GM21576 (cell line): Measurements from ENCODE around the gene VWA5B1.

Source experiments
- ATAC-seq: cut with Tn5 transposase; IDR thresholded peaks from one replicate; pipeline ENCODE4 v1.9.1; 2021; ENCODE audit warnings: mild to moderate bottlenecking, moderate library complexity; ENCODE audit not compliant: unreplicated experiment

VWA5B1 gene

DNA sequence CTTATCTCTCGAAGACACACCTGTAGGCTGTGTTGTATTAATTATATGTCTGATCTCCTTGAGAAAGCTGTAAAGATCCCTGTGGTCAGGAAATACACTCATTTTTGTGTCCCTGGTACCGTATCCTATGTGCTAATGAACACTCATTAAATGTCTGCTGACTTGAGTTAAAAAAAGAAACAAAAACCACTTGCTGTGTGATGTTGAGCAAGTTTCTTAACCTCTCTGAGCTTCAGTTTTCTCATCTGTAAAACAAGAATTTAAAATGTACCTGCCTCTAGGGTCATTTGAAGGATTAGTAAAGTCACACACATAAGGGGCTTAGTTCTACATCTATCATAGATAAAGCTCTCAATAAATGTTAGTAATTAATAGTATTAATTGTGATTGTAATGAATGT, 91.3 kb downstream of the VWA5B1 start:
- ATAC-seq: no peak

DNA sequence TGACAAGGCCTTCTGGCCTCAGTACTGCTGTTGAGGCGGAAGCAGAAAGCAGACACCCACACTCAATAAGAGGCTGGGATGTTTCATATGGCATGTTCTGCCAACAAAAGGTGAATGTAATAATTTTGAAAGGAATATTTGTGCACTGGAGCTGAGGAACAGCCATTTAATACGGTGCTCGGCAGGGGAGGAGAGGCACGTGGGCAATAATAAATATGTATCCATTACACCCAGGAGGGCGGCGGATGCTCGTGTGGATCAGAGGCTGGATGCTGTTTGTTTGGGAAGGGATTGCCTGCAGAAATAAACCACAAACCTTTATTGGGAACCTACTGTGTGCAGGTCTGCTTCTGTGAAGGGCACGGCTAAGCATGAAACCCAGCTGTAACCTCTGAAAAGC, 92.0 kb downstream of the VWA5B1 start:
- ATAC-seq: no peak

DNA sequence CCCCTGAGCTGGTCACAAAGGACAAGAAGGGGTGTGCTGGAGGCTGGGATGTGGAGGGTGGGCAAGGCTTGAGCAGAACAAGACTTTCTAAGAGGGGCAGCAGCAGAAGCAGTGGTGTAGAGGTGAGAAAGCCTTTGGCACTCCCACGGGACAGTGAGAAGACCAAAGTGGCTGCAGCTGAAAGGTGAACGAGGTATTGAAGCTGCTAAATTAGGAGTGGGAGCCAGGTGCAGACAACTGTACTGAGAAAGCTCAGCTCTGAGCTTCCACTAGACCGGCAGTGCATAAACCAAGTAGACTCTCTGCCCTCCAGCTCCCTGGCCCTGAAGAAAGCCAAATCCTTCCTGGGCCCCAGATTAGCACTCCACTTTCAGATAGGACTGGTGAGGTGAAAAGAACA, 93.0 kb downstream of the VWA5B1 start:
- ATAC-seq: no peak

DNA sequence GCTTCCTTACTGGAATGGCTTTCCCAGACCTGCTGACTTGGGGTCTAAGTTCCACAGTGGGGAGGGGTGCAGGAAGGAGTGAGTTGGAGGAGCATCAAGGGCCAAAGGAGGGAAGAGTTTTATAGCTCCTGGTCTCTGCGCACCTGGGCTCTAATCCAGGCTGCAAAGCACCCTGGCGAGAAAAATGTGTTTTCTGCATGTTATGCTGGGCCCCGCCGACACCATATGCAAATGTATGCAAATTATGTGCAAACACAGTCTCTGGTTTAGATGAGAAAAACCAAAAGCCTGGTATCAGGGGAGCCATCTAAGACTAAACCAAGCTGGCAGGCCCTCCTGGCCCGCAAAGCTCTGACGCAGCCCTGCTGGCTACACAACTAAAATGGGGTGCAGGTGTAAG, 95.0 kb downstream of the VWA5B1 start:
- no peak for ATAC-seq

DNA sequence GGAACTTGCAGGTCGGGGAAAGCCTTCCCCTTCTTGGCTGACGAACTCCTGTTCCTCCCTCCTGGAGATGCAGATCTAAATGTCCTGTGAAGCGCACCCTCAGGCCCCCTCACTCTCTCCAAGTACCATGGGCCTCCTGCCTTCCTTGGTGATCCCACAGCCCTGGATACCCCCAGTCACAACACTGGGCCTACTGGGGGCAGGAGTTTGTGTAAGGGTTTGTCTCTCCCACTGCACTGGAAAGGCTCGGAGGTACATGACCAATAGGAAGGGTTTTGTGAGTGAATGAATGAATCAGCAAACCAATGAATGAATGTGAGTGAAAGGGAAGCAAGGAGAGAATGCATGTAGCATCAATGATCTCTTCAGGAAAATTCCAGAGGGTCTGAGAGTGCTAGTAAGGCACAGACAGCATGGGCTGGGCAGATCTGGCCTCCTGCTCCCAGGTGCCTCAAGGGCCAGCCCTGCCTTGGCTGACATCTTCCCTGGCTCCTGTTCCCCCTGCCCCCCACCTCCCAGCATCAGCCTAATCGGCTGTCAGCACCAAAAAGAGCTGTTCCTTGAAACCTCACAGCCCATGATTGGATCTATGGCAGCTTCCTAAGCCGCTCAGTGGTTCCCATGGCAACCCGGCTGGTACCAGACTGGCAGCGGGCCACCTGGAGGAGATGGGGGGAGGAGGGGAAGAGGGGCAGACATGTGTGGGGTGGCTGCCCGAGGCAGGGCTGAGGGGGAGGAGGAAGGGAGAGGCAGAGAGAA, 95.8 kb downstream of the VWA5B1 start:
- ATAC-seq: no peak

DNA sequence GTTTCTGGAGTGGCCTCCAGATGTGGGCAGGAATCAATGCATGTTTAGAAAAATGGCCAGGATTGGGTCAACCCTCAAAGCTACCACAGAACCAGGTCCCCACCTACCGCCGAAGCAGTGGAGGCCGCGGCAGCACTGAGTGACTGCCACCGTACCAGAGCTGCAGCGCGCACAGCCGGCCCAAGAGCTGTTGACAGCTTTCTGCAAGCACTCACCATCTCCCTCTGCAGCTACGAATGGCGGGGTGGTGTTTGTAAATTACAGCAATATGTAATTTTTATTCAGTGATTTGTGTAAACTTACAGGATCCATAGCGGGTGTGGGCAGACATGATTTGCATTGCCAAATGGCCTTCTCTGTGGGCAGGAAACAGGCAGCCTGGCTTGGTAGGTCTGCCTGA, 98.9 kb downstream of the VWA5B1 start:
- ATAC-seq: no peak

DNA sequence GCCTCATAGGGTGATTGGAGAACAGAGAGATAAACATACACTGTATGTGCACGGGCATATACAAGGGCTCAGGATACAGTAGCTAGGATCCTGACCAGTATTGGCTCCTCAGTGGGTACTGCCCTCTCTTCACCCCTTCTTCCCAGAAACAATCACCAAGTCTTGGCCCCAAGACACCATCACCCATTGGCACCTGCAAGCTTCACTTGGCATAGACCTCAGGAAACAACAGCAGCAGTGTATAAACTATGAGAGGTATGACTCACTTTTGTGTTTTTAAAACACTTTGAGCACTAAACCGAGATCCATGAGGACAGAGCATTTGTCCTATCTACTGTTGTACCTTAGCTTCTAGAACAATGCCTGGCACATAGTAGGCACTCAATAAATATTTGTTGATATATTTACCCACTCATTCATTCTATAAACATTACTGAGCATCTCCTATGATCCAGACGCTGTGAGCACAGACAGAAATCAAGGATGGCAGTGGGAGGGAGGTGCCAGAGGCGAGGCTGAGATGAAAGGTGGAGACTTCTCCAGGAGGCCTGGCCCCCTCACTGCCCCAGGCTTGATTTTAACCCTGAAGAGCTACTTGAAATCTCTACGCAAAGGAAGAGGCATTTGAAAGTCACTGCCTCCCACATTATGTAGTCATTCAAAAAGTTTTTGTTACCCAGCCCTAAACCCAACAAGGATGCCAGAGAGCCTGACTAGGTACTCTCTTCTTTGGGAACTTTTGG, 100.1 kb downstream of the VWA5B1 start:
- ATAC-seq: no peak

DNA sequence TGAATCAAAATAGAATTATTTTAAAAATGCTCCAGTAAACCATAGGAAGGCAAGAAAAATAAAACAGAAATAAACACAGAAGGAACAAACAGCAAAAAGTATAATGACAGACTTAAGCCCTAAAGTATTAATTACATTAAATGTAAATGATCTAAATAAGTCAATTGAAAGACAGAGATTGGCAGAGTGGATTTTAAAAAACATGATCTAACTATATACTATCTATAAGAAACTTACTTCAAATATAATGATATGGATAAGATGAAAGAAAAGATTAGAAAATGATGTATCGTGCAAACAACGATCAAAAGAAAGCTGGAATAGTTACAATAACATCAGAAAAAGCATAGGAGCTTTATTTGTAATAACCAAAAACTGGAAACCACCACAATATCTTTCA, 104.6 kb downstream of the VWA5B1 start:
- ATAC-seq: no peak

DNA sequence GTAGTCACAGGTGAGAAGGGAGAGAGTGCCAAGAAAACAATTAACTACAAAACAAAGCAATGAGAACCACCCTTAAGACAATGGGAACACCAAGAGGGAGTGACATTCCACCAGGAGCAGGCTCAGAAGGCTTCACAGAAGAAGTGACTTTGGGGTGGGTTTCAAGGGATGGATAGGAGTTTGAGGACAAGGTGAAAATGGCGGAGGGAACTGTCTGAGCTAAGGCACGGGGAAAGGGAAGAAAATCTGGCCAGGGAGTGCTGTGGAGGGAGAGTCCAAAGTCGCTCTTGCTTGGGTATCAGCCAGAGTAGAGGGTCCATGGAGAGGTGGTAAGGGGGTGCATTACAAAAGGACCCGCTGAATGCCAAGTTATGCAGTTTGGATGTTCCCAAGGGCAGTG, 108.1 kb downstream of the VWA5B1 start:
- ATAC-seq: no peak

DNA sequence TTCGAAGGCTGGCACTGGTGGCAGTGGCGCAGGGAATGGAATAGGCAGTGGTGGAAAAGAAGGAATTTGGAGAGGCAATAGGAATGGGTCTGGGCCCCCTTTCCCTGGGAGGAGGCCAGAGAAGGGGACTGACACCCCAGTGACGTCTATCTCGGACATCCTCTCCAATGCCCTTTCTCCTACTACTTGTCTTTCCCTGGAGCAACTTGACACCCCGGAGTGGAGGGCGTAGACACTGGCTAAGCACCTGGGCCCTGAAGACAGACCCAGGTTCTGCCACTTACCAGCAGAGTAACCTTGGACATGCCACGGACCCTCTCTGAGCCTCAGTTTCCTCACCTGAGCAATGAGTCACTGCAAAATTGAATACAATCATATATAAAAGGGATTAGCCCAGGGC, 108.5 kb downstream of the VWA5B1 start:
- no peak for ATAC-seq

DNA sequence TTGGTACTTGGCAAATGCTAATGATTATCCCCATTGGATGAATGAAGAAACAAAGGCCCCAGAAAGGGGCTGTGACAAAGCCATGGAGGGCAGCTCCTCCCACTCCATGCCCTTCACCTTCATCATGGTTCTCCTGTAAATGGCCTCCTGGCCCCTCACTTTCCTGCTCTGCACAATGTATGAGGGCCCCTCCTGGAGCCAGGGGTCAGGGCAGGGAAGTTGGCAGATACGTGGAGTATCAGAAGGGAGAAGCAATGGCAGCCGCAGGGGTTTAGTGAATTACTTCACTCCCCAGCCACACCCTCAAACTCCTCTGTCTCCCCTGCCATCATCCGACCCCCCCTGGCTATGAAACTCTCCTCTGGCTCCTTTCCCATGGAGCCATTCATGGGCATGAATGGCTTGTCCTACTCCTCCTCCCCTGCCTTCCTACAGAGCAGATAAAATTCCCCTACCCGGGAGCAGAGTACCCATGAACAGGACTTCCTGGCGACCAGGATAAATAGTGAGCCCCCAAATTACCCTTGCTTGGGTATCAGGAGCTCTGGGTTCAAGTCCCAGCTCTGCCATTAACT, 109.0 kb downstream of the VWA5B1 start:
- ATAC-seq: no peak

DNA sequence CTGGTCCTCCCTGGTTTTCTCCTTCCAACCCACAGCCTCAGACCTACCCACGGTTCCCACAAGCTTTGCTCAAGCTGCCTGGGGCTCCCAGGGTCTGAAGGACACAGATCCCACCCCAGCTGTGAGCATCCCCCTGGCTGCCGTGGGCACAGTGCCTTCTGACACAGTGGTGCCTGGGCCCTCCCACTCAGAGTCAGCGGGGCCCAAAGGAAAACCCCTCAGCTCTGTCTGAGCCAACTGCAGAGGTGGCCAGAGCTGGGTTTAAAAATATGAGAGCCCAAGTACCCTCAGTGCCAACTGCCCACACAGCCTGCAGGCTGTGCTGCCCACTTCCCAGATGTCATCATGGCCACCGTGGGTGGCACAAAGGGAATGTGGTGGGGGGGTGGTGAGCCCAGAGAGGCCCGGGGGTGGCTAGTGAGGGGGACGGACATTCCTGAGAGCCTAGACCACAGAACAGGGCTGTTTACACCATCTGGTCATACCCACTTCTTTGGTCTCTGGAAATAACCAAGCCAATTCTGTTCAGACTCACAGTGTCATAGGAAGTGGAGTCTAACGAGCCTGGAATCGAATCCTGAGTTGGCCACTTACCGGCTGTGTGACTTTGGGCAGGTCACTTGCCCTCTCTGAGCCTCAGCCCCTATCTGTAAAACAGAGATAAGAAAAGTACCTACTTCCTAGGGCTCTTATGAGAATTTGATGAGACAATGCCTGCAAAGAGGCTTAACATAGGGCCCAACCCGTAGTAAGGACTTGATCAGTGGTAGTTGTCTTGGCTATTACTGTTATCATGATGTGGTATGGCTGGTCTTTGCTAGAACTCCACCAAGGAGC, 109.9 kb downstream of the VWA5B1 start:
- no peak for ATAC-seq

DNA sequence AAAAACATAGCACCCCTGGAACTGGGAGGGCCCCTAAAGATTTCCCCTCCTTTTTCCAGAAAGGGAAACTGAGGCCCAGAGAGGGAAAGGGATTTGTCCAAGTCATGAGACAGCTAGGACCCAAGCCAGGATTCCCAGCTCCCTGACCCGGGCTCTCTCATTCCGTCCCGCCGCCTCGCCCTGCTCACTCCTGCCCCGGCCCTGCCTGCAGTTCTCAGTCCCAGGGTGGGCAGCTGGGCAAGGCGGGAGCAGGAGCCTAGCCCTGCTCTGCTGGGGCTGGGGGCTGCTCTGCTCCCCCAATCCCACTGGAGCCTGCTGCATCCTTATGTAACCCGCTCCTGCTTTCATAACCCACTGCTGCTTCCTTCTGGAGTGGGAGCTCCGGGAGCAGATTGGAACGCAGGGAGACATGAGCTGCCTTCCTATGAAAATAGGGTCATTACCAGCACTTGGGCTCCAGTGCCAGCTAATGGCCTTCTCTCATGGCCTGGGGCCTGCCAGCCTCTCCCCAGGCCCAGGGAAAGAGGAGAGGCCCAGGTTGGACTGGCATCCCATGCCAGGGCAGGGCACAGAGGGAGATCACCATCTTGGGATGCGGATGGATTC, 110.8 kb downstream of the VWA5B1 start:
- no peak for ATAC-seq

DNA sequence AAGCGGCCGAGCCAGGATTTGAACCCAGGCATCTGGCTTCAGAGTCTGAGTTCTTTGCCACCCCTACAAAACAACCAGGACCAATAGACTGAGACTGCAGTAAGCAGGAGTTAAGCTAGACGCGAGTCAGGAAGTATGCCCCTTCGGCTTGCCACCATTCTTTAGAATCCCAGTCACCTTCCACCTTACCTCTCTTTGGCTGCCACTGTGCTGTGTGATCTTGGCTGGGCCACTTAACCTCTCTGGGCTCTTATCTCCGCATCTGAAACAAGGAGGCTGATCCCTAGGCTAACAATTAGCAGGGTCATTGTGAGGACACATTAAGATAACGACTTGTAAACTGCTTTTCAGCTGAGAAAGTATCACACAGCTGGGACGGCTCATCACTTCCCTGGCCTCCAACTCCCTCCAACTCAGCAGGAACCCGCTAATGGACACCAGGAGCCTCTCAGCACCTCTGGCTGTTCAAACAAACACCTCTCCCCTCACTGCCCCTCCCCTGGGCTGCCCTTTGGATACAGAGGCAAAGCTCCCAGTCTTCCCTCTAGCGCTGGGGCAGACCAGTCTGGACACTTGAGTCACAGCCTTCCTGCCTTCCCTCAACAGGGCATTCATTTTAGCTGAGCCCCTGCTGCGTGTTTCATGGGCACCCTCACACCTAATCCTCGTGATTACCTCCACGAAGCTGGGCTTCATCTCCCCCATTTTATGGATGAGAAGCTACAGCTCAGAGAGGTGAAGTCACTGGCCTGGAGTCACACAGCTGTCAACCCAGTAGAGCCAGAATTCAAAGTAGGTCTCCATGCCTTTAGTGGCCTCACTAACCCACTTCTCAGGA, 112.1 kb downstream of the VWA5B1 start:
- ATAC-seq: no peak

DNA sequence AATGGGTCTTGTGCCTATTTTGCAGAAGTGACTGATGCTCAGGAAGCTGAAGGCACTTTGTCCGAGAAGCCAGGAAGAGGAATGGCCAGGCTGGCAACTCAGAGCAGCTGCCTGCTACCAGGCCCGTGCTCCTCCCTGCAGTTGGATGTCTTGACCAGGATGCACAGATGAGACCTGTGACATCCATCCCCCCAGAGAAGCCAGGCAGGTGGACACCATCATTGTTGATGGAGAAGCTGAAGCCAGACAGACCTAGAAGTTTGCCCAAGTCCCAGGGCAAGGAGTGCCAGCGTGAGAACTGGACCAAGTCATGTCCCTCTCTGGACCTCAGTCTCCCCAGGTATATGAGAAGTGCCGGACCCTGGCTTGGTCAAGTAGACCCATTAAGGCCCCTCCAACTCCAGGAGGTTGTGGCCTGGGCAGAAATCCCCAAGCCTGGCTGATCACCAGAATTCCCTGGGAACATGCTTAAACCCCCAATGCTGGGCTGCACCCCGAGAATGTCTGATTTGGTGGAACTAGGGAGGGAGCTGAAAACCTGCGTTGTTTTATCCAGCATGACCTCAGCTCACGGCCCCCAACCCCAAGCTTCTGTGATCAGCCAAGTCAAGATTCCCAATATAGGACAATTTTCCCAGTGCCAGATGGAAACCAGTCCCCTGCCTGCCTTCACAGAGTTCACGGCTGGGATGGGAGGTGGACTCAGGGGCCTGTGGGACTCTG, 112.9 kb downstream of the VWA5B1 start:
- ATAC-seq: no peak

DNA sequence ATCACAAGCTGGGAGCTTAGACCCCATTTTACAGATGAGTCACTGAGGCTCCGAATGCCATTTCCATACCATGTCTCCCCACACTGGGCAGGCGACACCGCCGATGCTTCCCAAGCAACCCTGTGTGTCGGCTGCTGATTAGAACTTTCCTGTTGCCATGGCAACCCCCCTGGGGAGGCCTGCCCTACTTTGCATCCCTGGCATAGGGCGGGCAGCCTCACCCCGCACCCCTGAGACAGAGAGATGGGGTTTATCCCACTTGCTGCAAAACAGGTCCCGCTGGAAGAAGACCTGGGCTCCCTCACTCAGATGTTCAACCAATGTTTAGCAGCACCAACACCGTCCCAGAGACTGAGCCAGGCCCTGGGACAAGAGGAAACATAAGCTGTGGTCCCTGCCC, 113.8 kb downstream of the VWA5B1 start:
- ATAC-seq: no peak
